Vagina (tissue), 2 donors: ENCODE data around the gene HPCAL1.
A peak's percentile ranks its signal among the peaks of the same experiment; 100 is the strongest.

Experiments
- POLR2A ChIP-seq, 2 donors: fragments of 450-650 bp; IDR thresholded peaks; one replicate each; pipeline ENCODE4 v1.6.1; 2017; ENCODE audit warnings: antibody characterized with exemption in 2 of 2, mild to moderate bottlenecking in 2 of 2, moderate library complexity in 2 of 2
- POLR2AphosphoS5 ChIP-seq, 2 donors: sonication (generic); formaldehyde crosslinking; IDR thresholded peaks; one replicate each; pipeline ENCODE4 v1.9.0; 2017; ENCODE audit warnings: antibody characterized with exemption in 2 of 2, mild to moderate bottlenecking in 2 of 2, low read depth in 1 of 2; ENCODE audit not compliant: insufficient read depth in 1 of 2
- TF ChIP-seq, protein P1 (sequence below), 3 experiments: fragments of 450-650 bp in 2 of 3; fragments of 200-600 bp in 1 of 3; sonication (generic) in 1 of 3; IDR thresholded peaks; one replicate each; pipeline ENCODE4 v1.5.1; 2017 to 2019; ENCODE audit warnings: antibody characterized with exemption in 3 of 3, mild to moderate bottlenecking in 2 of 3, moderate library complexity in 2 of 3

DNA sequence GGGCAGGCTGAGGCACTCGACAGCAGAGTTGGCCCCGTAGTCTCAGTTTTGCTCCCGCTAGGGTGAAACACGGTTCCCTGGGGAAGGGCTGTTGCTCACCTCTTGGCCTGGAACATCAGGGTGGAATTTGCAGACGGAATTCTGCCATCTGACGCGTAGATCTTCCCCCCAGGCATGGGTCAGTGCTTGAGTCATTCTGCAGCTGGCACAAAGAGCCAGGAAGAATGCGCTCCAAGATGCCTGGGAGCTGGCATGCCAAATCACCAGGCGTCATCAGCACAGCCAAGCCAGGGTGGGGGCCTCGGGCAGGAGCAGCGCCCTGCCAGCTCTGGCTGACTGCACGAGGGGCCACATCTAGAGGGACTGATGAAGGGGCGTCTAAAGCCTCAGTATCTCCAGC is 102.7 kb downstream of the HPCAL1 start:
- TF ChIP-seq, protein P1, sequence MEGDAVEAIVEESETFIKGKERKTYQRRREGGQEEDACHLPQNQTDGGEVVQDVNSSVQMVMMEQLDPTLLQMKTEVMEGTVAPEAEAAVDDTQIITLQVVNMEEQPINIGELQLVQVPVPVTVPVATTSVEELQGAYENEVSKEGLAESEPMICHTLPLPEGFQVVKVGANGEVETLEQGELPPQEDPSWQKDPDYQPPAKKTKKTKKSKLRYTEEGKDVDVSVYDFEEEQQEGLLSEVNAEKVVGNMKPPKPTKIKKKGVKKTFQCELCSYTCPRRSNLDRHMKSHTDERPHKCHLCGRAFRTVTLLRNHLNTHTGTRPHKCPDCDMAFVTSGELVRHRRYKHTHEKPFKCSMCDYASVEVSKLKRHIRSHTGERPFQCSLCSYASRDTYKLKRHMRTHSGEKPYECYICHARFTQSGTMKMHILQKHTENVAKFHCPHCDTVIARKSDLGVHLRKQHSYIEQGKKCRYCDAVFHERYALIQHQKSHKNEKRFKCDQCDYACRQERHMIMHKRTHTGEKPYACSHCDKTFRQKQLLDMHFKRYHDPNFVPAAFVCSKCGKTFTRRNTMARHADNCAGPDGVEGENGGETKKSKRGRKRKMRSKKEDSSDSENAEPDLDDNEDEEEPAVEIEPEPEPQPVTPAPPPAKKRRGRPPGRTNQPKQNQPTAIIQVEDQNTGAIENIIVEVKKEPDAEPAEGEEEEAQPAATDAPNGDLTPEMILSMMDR (IDR thresholded peaks at IDR 0.05) = no peak
- TF ChIP-seq POLR2AphosphoS5 (IDR thresholded peaks at IDR 0.05; ENCODE audit: insufficient read depth in 1 of 2, low read depth in 1 of 2) = peak; percentile 50 to 75
- TF ChIP-seq POLR2A (IDR thresholded peaks at IDR 0.05) = no peak
